GM23248 (cell line): ENCODE results near the gene GRAP2. TPM values are rescaled to one million over a fixed set of nuclear protein-coding genes. Genes with fewer than 3 reads are reported as not detected.
"Not testable (repeated sequence)": the region's sequence is repeated elsewhere in the genome, so short reads cannot be mapped to it uniquely, and the experiment has no call there.

Experiments used
- DNase-seq: peaks from one replicate; pipeline ENCODE4 v3.0.0-alpha.2; 2015
- H2AFZ ChIP-seq: fragments of 200-600 bp; sonication (generic); 2 replicates; pipeline ENCODE4 v1.6.1; 2016; ENCODE audit warnings: antibody characterized with exemption
- H3F3A ChIP-seq: fragments of 200-600 bp; sonication (generic); 2 replicates; pipeline ENCODE4 v1.6.1; 2016; ENCODE audit warnings: mild to moderate bottlenecking, antibody characterized with exemption, mixed run types; ENCODE audit not compliant: insufficient read depth
- H3K27ac ChIP-seq: fragments of 200-600 bp; sonication (generic); 2 replicates; pipeline ENCODE4 v1.5.1; 2016; ENCODE audit warnings: mild to moderate bottlenecking
- H3K27me3 ChIP-seq: fragments of 200-600 bp; sonication (generic); replicated peaks from 2 replicates; pipeline ENCODE4 v1.6.1; 2016; ENCODE audit warnings: mild to moderate bottlenecking; ENCODE audit not compliant: insufficient read depth
- H3K36me3 ChIP-seq: fragments of 200-600 bp; sonication (generic); 2 replicates; pipeline ENCODE4 v1.6.1; 2016; ENCODE audit warnings: low read depth, mild to moderate bottlenecking
- H3K4me1 ChIP-seq: fragments of 200-600 bp; sonication (generic); 2 replicates; pipeline ENCODE4 v1.6.1; 2016; ENCODE audit warnings: mild to moderate bottlenecking; ENCODE audit not compliant: insufficient read depth
- H3K4me2 ChIP-seq: fragments of 200-600 bp; sonication (generic); one replicate; pipeline ENCODE4 v1.6.1; 2016; ENCODE audit warnings: mild to moderate bottlenecking; ENCODE audit not compliant: unreplicated experiment
- H3K4me3 ChIP-seq: fragments of 200-600 bp; sonication (generic); 2 replicates; pipeline ENCODE4 v1.5.1; 2016; ENCODE audit warnings: mild to moderate bottlenecking
- H3K79me2 ChIP-seq: fragments of 200-600 bp; sonication (generic); 2 replicates; pipeline ENCODE4 v1.6.1; 2016; ENCODE audit warnings: mild to moderate bottlenecking; ENCODE audit not compliant: insufficient read depth
- H3K9ac ChIP-seq: fragments of 200-600 bp; sonication (generic); 2 replicates; pipeline ENCODE4 v1.6.1; 2016; ENCODE audit warnings: mild to moderate bottlenecking
- H3K9me2 ChIP-seq: fragments of 200-600 bp; sonication (generic); 2 replicates; pipeline ENCODE4 v1.6.1; 2016; ENCODE audit warnings: mixed run types, mild to moderate bottlenecking, moderate library complexity; ENCODE audit not compliant: insufficient read depth
- H3K9me3 ChIP-seq: fragments of 200-600 bp; sonication (generic); one replicate; pipeline ENCODE4 v1.6.1; 2017; ENCODE audit warnings: low read depth
- H4K20me1 ChIP-seq: fragments of 200-600 bp; sonication (generic); 2 replicates; pipeline ENCODE4 v1.6.0; 2016; ENCODE audit not compliant: insufficient read depth
- EZH2 ChIP-seq: fragments of 200-600 bp; sonication (generic); IDR thresholded peaks from 2 replicates; pipeline ENCODE4 v1.6.1; 2018; ENCODE audit warnings: antibody characterized with exemption, mild to moderate bottlenecking; ENCODE audit not compliant: insufficient read depth, poor library complexity, severe bottlenecking
- EZH2phosphoT487 ChIP-seq: fragments of 200-600 bp; sonication (generic); IDR thresholded peaks from 2 replicates; pipeline ENCODE4 v1.6.1; 2018; ENCODE audit warnings: antibody characterized with exemption, moderate library complexity, mild to moderate bottlenecking, low read depth; ENCODE audit not compliant: insufficient read depth
- WGBS, 2 experiments: methylation state at CpG; one replicate each; pipeline ENCODE4 v1.1.6; 2015 to 2017; ENCODE audit warnings: low lambda C conversion rate in 2 of 2, low coverage in 1 of 2; ENCODE audit errors: missing lambda C conversion rate in 2 of 2; 5-methylcytosine and 5-hydroxymethylcytosine counted together
- in situ Hi-C: fragments of 300-500 bp; cut with MboI; formaldehyde crosslinking; loops from 2 replicates; pipeline ENCODE4 v1.15.0; 2020
- polyA plus RNA-seq: library from polyadenylated mRNA; unstranded; fragments of >200 nt; fragmentation: Nextera tagmentation; extraction: Ambion mirVana; gene quantifications from 2 replicates; pipeline ENCODE4 v1.2.1, GENCODE V29; 2016
- total RNA-seq: library from RNA; depleted of rRNA; stranded (reverse); fragments of >200 nt; shearing (Covaris generic); gene quantifications from 2 replicates; pipeline ENCODE4 v1.2.3, GENCODE V29; 2014

Gene GRAP2
- total and polyA plus RNA-seq, 2 experiments from 2014 or later = not detected

DNA sequence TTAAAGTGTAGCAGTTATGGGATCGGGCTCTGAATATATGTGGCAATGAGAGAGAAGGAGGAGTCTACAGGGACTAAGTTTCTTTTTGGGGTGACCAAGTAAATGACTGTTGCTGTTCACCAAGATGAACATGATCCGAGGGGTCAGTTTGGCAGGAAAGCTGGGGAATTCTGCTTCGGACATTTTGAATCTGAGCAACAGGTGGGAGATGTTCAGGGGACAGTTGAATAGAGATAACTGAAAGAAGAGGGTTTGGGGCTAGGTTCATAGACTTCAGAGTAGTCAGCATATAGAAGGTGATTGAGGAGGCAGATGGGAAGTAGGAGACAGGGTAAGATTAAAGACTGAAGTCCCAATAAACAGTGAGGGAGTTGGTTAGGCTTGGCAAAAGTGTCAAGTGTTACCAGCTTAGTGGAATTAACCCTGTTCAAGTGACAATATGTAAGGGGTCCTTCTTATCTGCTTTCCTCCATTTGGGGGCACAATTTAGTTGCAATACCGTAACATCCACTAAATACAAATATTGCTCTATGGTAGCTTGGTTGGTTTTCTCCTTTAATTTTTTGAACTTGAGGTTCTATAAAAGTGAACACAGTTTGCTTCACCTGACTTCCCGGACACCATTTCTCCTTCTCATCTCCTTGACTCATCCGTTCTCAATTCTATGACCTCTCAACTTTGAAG lies 4.4 kb upstream of the GRAP2 start:
- Histone ChIP-seq H3K4me2 (no peak overlapping the region), H2AFZ (no peak overlapping the region), H4K20me1 (no peaks in the 10 kb centered on the region), H3K9ac (no peak overlapping the region), H3K4me1 (no peaks in the 10 kb centered on the region), H3K36me3 (no peaks in the 10 kb centered on the region), H3K9me2 (no peaks in the 10 kb centered on the region), H3K27ac (no peak overlapping the region), H3F3A (no peaks in the 10 kb centered on the region), H3K27me3 (peaks cover 48% of the 10 kb centered on the region), H3K9me3 (no peaks in the 10 kb centered on the region), H3K4me3 (no peak overlapping the region), H3K79me2 (no peaks in the 10 kb centered on the region)
- DNase-seq = no peak
- TF ChIP-seq EZH2phosphoT487 = no peak
- TF ChIP-seq EZH2 = no peak
- 41 to 42% methylated on average over 6 of the region's 6 CpGs for WGBS, 2 experiments
- in situ Hi-C loops = no loop called here

DNA sequence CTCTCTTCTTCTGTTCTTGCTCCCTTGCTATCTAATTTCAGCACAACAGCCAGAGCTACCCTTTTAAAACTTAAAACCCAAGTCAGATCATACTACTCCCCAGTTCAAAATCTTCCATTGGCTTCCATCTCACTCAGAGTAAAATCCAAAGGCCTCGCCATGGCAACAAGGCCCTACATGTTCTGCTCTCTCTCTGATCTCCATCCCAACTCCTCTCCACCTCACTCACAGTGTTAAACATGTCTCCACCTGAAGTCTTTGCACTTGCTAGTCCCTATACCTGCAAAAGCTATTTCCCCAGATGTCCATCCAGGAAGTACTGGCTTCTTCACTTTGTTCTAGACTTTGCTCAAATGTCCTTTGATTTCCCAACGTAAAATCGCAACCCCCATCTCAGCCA lies 3.0 kb upstream of the GRAP2 start:
- TF ChIP-seq EZH2phosphoT487 (no peak), EZH2 (no peak)
- Histone ChIP-seq H3K9ac (no peak overlapping the region), H3K4me2 (no peak overlapping the region), H3K27me3 (peaks cover 62% of the 10 kb centered on the region), H2AFZ (no peak overlapping the region), H3K36me3 (no peaks in the 10 kb centered on the region), H3K4me3 (no peak overlapping the region), H3K9me2 (no peaks in the 10 kb centered on the region), H3K79me2 (no peaks in the 10 kb centered on the region), H3K4me1 (no peaks in the 10 kb centered on the region), H3K9me3 (no peaks in the 10 kb centered on the region), H3K27ac (no peak overlapping the region), H3F3A (no peaks in the 10 kb centered on the region), H4K20me1 (no peaks in the 10 kb centered on the region)
- no peak for DNase-seq
- in situ Hi-C loops = no loop called here
- 39 to 47% methylated on average over 3 of the region's 3 CpGs for WGBS, 2 experiments

DNA sequence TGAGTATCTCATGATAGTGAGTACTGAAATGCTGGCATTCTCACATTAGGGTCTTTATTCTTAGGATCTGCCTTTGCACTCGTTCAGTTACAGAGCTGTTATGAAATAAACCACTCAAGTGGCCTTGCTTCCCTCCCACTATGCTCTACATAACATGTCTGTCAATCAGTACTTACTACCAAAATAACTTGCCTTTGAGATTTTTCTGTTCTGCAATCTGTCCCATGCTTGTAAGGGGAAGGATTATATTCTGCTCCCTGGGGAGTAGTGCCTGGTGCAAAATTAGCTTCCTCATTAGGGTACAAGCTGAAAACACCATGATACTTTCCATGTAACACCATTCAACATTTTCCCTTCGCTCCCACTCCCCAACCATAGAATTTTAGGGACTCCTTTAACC lies 1.9 kb upstream of the GRAP2 start:
- H3F3A ChIP-seq = no peaks in the 10 kb centered on the region
- H3K79me2 ChIP-seq = no peaks in the 10 kb centered on the region
- peaks cover 66% of the 10 kb centered on the region for H3K27me3 ChIP-seq
- WGBS, 2 experiments = 20 to 26% methylated on average over 2 of the region's 2 CpGs
- no peak overlapping the region for H3K9ac ChIP-seq
- no peak overlapping the region for H3K4me3 ChIP-seq
- no peak overlapping the region for H2AFZ ChIP-seq
- H3K9me2 ChIP-seq = no peaks in the 10 kb centered on the region
- DNase-seq = no peak
- H3K27ac ChIP-seq = no peak overlapping the region
- H3K4me2 ChIP-seq = no peak overlapping the region
- no peaks in the 10 kb centered on the region for H4K20me1 ChIP-seq
- in situ Hi-C loops = no loop called here
- no peaks in the 10 kb centered on the region for H3K4me1 ChIP-seq
- no peaks in the 10 kb centered on the region for H3K9me3 ChIP-seq
- no peak for TF ChIP-seq EZH2phosphoT487
- TF ChIP-seq EZH2 = no peak
- H3K36me3 ChIP-seq = no peaks in the 10 kb centered on the region

DNA sequence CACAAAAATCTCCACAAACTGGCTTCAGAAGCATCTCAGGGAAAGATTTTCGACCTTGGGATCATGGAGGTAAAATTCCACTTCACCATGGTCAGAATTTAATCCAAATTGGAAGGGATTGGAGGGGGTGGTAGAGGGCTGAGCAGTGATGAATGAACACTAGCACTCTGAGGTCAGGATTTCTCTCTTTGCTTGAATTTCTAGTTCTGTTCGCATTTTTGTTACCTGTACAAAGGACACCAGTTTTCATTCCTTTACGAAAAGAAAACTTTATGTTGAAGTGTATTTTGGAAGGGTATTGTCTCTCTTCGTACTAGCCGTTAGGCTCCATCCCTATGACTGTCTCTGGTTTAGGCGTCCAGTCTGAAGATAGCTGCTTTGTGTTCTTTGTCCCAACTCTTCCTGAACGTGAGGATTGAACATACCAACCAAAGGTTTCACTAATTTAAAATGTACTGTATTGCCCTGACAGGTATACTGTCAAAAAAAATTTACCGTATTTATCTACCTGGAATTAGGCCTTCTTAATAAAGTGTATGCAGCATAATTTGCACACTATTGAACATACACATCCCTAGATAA lies 772 bp downstream of the GRAP2 start:
- no peak for DNase-seq
- no peak for TF ChIP-seq EZH2
- TF ChIP-seq EZH2phosphoT487 = no peak
- in situ Hi-C loops = no loop called here

DNA sequence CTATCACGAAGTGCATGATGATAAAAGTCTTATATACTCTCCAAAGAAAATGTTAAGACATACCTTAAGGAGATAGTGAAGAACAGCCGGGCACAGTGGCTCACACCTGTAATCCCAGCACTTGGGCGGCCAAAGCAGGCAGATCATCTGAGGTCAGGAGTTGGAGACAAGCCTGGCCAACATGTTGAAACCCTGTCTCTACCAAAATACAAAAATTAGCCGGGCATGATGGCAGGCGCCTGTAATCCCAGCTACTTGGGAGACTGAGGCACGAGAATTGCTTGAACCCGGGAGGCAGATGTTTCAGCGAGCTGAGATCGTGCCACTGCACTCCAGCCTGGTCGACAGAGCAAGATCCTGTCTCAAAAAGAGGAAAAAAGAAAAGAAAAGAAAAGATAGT lies 3.1 kb downstream of the GRAP2 start:
- H3K36me3 ChIP-seq, H2AFZ ChIP-seq, H3K4me2 ChIP-seq, H3K79me2 ChIP-seq, H3K4me1 ChIP-seq, H3K9ac ChIP-seq, DNase-seq, H3K9me2 ChIP-seq, H3K9me3 ChIP-seq, H3K4me3 ChIP-seq, H3F3A ChIP-seq, H3K27ac ChIP-seq, in situ Hi-C loops, H4K20me1 ChIP-seq: not testable (repeated sequence)
- 62 to 64% methylated on average over 10 of the region's 10 CpGs for WGBS, 2 experiments
- peaks cover 52% of the 10 kb centered on the region for H3K27me3 ChIP-seq

More for the DNA sequence above, 772 bp downstream of the GRAP2 start:
- Histone ChIP-seq H3K4me3 (no peak overlapping the region), H3K9me3 (no peaks in the 10 kb centered on the region), H3K4me1 (no peaks in the 10 kb centered on the region), H3F3A (no peaks in the 10 kb centered on the region), H4K20me1 (no peaks in the 10 kb centered on the region), H3K27ac (no peak overlapping the region), H3K4me2 (no peak overlapping the region), H3K27me3 (peaks cover 59% of the 10 kb centered on the region), H3K9me2 (no peaks in the 10 kb centered on the region), H3K9ac (no peak overlapping the region), H3K79me2 (no peaks in the 10 kb centered on the region), H2AFZ (no peak overlapping the region), H3K36me3 (no peaks in the 10 kb centered on the region)
- 58% methylated on average over 8 of the region's 8 CpGs for WGBS, 2 experiments
